T-helper 2 cell treated with Interferon-gamma antibody and Interleukin-4, amounts not matched to agents 5 μg/mL and 100 μg/mL, for 36 hours (primary cell): ENCODE data around the gene FOXN3.
"Not testable (repeated sequence)": the region's sequence is repeated elsewhere in the genome, so short reads cannot be mapped to it uniquely, and the experiment has no call there.

Source experiments
- DNase-seq: peaks from one replicate; pipeline ENCODE4 v3.0.0; 2021; ENCODE audit warnings: low spot score
- H3K27ac Mint-ChIP-seq: one replicate; pipeline ENCODE4 v1.8.0; 2021; ENCODE audit warnings: mild to moderate bottlenecking, mixed read lengths
- H3K27me3 Mint-ChIP-seq: one replicate; pipeline ENCODE4 v1.8.0; 2021; ENCODE audit warnings: low read depth, mixed read lengths
- H3K36me3 Mint-ChIP-seq: one replicate; pipeline ENCODE4 v1.8.0; 2021; ENCODE audit warnings: low read depth, mixed read lengths
- H3K4me1 Mint-ChIP-seq: one replicate; pipeline ENCODE4 v1.8.0; 2021; ENCODE audit warnings: low read depth, mixed read lengths
- H3K4me3 Mint-ChIP-seq: one replicate; pipeline ENCODE4 v1.8.0; 2022; ENCODE audit warnings: mild to moderate bottlenecking, moderate library complexity, mixed read lengths
- H3K9me3 Mint-ChIP-seq: one replicate; pipeline ENCODE4 v1.8.0; 2021; ENCODE audit warnings: mixed read lengths

FOXN3 gene

GRCh38 chr14:89111232-89111631 is 305.8 kb downstream of the FOXN3 start:
- H3K27me3 Mint-ChIP-seq, H3K4me1 Mint-ChIP-seq, DNase-seq, H3K27ac Mint-ChIP-seq, H3K36me3 Mint-ChIP-seq, H3K4me3 Mint-ChIP-seq, H3K9me3 Mint-ChIP-seq: not testable (repeated sequence)

- no peaks in the 10 kb centered on the region for H3K27me3 Mint-ChIP-seq
- DNase-seq = no peak
- no peak overlapping the region for H3K4me3 Mint-ChIP-seq
- H3K36me3 Mint-ChIP-seq = no peaks in the 10 kb centered on the region
- H3K9me3 Mint-ChIP-seq = no peaks in the 10 kb centered on the region
- H3K4me1 Mint-ChIP-seq = no peaks in the 10 kb centered on the region
- no peak overlapping the region for H3K27ac Mint-ChIP-seq
These were observed 306.9 kb downstream of the FOXN3 start for GRCh38 chr14:89110110-89110509.

- no peaks in the 10 kb centered on the region for H3K9me3 Mint-ChIP-seq
- no peaks in the 10 kb centered on the region for H3K4me1 Mint-ChIP-seq
- no peak overlapping the region for H3K27ac Mint-ChIP-seq
- H3K4me3 Mint-ChIP-seq = no peak overlapping the region
- H3K36me3 Mint-ChIP-seq = no peaks in the 10 kb centered on the region
- no peak for DNase-seq
- peaks cover 5% of the 10 kb centered on the region for H3K27me3 Mint-ChIP-seq
These were observed 308.4 kb downstream of the FOXN3 start for GRCh38 chr14:89108608-89109007.

DNA sequence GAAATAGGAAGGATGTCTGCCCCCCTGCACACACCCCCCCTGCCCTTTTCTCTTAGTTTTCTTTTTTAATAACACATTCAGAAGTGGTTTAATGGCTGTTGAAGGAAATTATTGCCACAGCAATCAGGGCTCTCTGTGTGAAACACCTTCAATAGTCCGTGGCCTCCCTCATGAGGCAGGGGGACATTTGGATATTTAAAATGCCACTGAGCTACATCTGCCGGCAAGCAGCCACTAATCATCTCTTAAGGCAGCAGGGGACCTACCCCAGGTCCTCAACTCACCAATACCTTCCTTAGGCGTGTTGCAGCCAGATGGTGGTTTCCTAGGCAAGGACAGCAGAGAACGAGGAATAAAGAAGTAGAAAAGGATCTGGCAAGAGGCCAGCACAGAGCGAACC is 309.4 kb downstream of the FOXN3 start:
- Mint-ChIP-seq H3K9me3 (no peaks in the 10 kb centered on the region), H3K27ac (no peak overlapping the region), H3K4me1 (no peaks in the 10 kb centered on the region), H3K4me3 (no peak overlapping the region), H3K36me3 (no peaks in the 10 kb centered on the region), H3K27me3 (peaks cover 12% of the 10 kb centered on the region)
- DNase-seq = no peak
